HuH-7 (cell line): ENCODE data around the gene PCSK5.

Source experiments
- DNase-seq: peaks from one replicate; pipeline ENCODE4 v3.0.0; 2011; ENCODE audit warnings: low spot score

The PCSK5 gene

DNA sequence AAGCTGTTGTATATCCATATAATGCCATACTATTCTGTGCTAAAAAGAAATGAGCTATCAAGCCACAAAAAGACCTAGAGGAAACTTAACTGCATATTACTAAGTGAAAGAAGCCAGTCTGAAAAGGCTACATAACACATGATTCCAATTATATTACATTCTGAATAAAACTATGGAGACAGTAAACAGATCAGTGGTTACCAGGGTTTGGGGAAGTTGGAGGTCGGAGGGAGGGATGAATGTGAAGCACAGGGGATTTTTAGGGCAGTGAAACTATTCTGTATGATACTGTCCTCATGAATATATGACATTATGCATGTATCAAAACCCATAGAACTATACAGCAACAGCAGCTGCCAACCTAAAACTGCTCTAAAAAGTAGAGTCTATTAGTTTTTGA lies 509.4 kb downstream of the PCSK5 start:
- DNase-seq: no peak

DNA sequence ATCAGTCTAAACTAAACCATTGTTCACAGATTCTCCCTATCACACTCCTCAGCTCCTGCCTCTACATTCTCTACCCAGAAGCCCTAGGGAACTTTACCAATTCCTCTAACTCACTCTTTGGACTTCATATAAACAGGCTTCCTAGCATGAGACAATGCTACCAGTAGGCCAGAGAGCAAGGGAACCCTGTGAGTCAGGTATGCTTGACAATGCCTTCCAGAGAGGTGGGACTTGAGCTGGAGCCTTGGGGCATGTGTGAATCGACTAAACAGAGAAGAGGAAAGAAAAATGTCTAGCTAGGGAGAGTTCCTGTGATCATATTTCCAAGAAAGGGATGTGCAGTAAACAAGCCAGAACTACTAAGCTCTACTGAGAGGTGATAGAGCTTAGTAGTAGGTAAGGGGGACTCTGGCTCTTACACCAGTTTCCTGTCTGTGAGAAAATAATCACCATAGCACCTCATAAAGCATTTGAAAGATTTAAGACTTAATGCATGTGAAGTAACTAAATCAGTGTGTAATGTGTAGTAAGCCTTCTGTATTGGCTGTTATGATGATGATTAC lies 510.1 kb downstream of the PCSK5 start:
- no peak for DNase-seq

DNA sequence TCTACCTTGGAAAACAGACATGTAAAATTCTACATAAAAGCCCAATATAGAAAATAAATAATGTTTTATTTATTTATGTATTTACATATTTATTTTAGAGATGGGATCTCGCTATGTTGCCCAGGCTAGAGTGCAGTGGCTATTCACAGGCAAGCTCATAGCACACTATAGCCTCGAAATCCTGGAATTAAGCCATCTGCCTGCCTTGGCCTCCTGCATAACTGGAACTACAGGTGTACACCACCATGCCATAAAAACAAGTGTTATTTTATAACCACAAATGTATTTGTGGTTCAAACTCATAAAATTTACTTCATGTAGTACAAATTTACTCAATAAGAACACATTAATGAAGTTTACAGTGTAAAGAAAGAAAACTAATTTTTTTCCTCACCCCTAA lies 510.7 kb downstream of the PCSK5 start:
- no peak for DNase-seq

DNA sequence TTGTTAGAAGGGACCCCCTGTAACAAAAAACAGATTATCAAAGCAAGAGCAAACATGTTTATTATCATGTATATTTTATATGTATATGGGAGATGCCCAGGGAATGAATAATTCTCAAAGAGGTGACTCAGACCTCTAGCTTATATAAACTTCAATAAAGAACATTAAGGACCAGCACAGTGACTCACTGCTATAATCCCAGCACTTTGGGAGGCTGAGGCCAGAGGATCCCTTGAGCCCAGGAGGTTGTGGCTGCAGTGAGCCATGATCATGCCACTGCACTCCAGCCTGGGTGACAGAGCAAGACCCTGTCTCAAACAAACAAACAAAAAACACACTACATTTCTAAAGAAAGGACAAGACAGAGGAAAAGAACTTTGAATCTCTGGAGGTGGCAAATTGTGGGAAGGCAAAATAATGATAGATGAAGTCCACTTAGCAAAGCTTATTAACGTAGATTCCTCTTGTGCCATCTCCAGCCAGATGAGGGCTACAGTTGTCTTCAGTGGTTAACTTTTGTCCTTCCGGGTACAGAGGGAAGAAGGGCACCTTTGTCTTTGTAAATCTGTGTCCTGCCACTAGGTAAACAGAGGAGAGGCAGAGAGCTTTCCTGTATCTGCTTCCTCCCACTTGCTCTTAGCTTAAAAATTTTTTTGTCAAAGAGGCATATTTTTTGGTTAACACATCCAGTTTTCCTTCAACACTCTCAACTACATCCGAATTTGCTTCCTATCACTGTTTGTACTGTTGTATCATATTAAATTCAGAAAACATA lies 511.3 kb downstream of the PCSK5 start:
- DNase-seq: no peak

DNA sequence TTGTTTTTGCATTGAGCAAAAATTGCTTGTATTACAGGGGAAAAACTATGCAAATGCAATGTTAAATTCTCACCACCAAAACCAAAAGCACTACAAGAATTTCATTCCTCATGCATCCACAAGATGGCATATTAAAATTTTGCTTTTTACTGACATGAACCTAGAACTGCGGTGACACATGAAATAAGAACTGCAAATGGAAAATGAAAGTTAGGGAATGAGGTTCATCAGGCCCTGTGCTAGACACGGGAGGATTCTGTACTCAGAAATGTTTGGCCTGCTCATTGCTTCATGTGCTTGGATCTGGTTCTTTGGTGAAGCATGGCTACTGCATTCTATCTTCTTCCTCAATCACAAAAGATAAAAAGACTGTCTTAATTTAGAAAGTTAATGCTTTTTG lies 512.9 kb downstream of the PCSK5 start:
- DNase-seq: no peak

DNA sequence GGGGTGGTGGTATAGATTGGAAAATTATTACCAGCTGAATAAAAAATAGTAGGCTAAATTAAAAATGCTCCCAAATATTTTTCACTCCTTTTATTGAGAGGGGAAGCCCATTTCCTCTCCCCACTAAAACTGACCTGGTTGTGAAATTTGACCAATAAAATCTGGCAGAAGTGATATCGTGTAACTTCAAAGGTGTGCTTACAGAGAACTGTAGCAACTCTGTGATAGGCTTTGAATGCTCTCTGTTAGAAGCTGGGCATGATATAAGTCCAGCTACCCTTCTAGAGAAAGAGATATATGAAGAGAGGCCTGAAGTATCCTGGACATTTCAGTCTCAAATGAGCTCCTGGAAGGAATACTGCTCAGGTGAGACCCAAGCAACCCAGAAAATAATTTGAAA lies 513.9 kb downstream of the PCSK5 start:
- DNase-seq: no peak

DNA sequence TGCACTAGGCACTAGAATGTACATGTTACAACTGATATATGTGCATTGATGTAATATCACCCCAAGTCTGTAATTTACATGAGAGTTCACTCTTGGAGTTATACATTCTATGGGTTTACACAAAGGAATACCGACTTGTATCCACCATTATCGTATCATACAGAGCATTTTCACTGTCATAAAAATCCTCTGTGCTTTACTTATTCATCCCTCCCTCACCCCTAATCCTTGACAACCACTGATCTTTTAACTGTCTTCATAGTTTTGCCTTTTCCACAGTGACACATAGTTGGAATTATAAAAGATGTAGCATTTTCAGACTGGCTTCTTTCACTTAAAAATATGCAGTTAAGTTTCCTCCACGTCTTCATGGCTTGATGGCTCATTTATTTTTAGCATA lies 514.9 kb downstream of the PCSK5 start:
- DNase-seq: no peak

DNA sequence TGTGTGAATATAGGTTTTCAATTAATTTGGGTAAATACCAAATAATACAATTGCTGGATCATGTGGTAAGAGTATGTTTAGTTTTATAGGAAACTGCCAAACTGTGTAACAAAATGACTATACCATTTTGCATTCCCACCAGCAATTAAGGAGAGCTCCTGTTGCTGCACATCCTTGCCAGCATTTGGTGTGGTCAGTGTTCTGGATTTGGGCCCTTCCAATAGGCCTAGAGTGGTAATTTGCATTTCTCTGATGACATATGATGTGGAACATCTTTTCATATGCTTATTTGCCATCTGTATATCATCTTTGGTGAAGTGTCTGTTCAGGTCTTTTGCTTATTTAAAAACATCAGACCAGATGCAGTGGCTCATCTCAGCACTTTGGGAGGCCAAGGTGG lies 515.4 kb downstream of the PCSK5 start:
- no peak for DNase-seq
